Stimulated activated naive CD8-positive, alpha-beta T cell treated with anti-CD3 and anti-CD28 coated beads, Interleukin-15, amount 100 ng/mL, for 72 hours (primary cell): ENCODE measurements around the gene RAPGEF2.
A peak's percentile ranks its signal among the peaks of the same experiment; 100 is the strongest.
"Not testable (repeated sequence)": the region's sequence is repeated elsewhere in the genome, so short reads cannot be mapped to it uniquely, and the experiment has no call there.

ENCODE experiments used
- ATAC-seq: fragments of 150-1000 bp; cut with Tn5 transposase; 2 replicates; pipeline ENCODE4 v1.10.0; 2021; ENCODE audit warnings: mild to moderate bottlenecking, moderate library complexity
- DNase-seq, 2 donors: peaks; one replicate each; pipeline ENCODE4 v3.0.0; 2021 to 2022
- H3K27ac Mint-ChIP-seq, 2 donors: one replicate each; pipeline ENCODE4 v1.8.0; 2022; ENCODE audit warnings: mild to moderate bottlenecking in 2 of 2, mixed read lengths in 2 of 2, moderate library complexity in 2 of 2
- H3K27me3 Mint-ChIP-seq: one replicate; pipeline ENCODE4 v1.8.0; 2022; ENCODE audit warnings: mixed read lengths
- H3K4me1 Mint-ChIP-seq: one replicate; pipeline ENCODE4 v1.8.0; 2022; ENCODE audit warnings: mild to moderate bottlenecking, mixed read lengths
- H3K4me3 Mint-ChIP-seq, 2 donors: one replicate each; pipeline ENCODE4 v1.8.0; 2022; ENCODE audit warnings: mild to moderate bottlenecking in 2 of 2, mixed read lengths in 2 of 2, moderate library complexity in 1 of 2
- H3K9me3 Mint-ChIP-seq, 2 donors: one replicate each; pipeline ENCODE4 v1.8.0; 2022; ENCODE audit warnings: mixed read lengths in 2 of 2

Gene RAPGEF2

GRCh38 chr4:159111416-159111815 lies 8.5 kb downstream of the RAPGEF2 start:
- peak overlapping the region in 1 of 2 donors; percentile 19 for H3K27ac Mint-ChIP-seq
- DNase-seq (no peak), ATAC-seq (no peak)
- no peak overlapping the region for H3K4me3 Mint-ChIP-seq
- H3K4me1 Mint-ChIP-seq: peaks cover 48% of the 10 kb centered on the region
- H3K9me3 Mint-ChIP-seq: no peaks in the 10 kb centered on the region
- H3K27me3 Mint-ChIP-seq: no peaks in the 10 kb centered on the region

- DNase-seq, ATAC-seq, H3K27me3 Mint-ChIP-seq, H3K4me3 Mint-ChIP-seq, H3K27ac Mint-ChIP-seq, H3K9me3 Mint-ChIP-seq: not testable (repeated sequence)
- peaks cover 49% of the 10 kb centered on the region for H3K4me1 Mint-ChIP-seq
Observed at GRCh38 chr4:159113366-159113765, 10.5 kb downstream of the RAPGEF2 start.

- H3K4me1 Mint-ChIP-seq: peaks cover 32% of the 10 kb centered on the region
- H3K27ac Mint-ChIP-seq, H3K9me3 Mint-ChIP-seq, H3K27me3 Mint-ChIP-seq, ATAC-seq, H3K4me3 Mint-ChIP-seq, DNase-seq: not testable (repeated sequence)
Observed at GRCh38 chr4:159116098-159116497, 13.2 kb downstream of the RAPGEF2 start.

- H3K4me1 Mint-ChIP-seq: peaks cover 29% of the 10 kb centered on the region
- not testable (repeated sequence) for H3K4me3 Mint-ChIP-seq, H3K9me3 Mint-ChIP-seq, H3K27ac Mint-ChIP-seq, H3K27me3 Mint-ChIP-seq, DNase-seq, ATAC-seq
Observed at GRCh38 chr4:159116693-159117092, 13.8 kb downstream of the RAPGEF2 start.

- Mint-ChIP-seq H3K27ac (no peak overlapping the region), H3K4me3 (no peak overlapping the region), H3K27me3 (no peaks in the 10 kb centered on the region), H3K4me1 (peaks cover 29% of the 10 kb centered on the region), H3K9me3 (no peaks in the 10 kb centered on the region)
- no peak for ATAC-seq
- no peak for DNase-seq
Observed at GRCh38 chr4:159117564-159117963, 14.7 kb downstream of the RAPGEF2 start.

- ATAC-seq: no peak
- H3K27ac Mint-ChIP-seq: no peak overlapping the region
Observed at GRCh38 chr4:159117968-159118367, 15.1 kb downstream of the RAPGEF2 start.

GRCh38 chr4:159121371-159121770 lies 18.5 kb downstream of the RAPGEF2 start:
- Mint-ChIP-seq H3K27me3 (no peaks in the 10 kb centered on the region), H3K4me1 (peaks cover 31% of the 10 kb centered on the region), H3K27ac (no peak overlapping the region), H3K4me3 (no peak overlapping the region), H3K9me3 (no peaks in the 10 kb centered on the region)
- no peak for DNase-seq
- no peak for ATAC-seq

More at GRCh38 chr4:159117968-159118367, 15.1 kb downstream of the RAPGEF2 start:
- Mint-ChIP-seq H3K9me3 (no peaks in the 10 kb centered on the region), H3K4me1 (peaks cover 29% of the 10 kb centered on the region), H3K4me3 (no peak overlapping the region), H3K27me3 (no peaks in the 10 kb centered on the region)
- DNase-seq: no peak

GRCh38 chr4:159126716-159127115 lies 23.8 kb downstream of the RAPGEF2 start:
- no peak overlapping the region for H3K4me3 Mint-ChIP-seq
- H3K27ac Mint-ChIP-seq: peak overlapping the region in 1 of 2 donors; percentile 47
- ATAC-seq: no peak
- no peak for DNase-seq
- no peaks in the 10 kb centered on the region for H3K9me3 Mint-ChIP-seq
- peaks cover 26% of the 10 kb centered on the region for H3K4me1 Mint-ChIP-seq
- no peaks in the 10 kb centered on the region for H3K27me3 Mint-ChIP-seq

GRCh38 chr4:159127745-159128518 lies 25.1 kb downstream of the RAPGEF2 start:
- Mint-ChIP-seq H3K9me3 (no peaks in the 10 kb centered on the region), H3K27me3 (no peaks in the 10 kb centered on the region), H3K27ac (no peak overlapping the region), H3K4me3 (no peak overlapping the region), H3K4me1 (peaks cover 26% of the 10 kb centered on the region)
- DNase-seq (no peak), ATAC-seq (no peak)

- Mint-ChIP-seq H3K4me3 (no peak overlapping the region), H3K9me3 (no peaks in the 10 kb centered on the region), H3K27ac (peak overlapping the region in 1 of 2 donors; percentile 42), H3K4me1 (peaks cover 26% of the 10 kb centered on the region), H3K27me3 (no peaks in the 10 kb centered on the region)
- ATAC-seq: no peak
- DNase-seq: no peak
Observed at GRCh38 chr4:159129814-159130550, 27.1 kb downstream of the RAPGEF2 start.

- ATAC-seq: no peak
- no peak overlapping the region for H3K27ac Mint-ChIP-seq
Observed at GRCh38 chr4:159131564-159131963, 28.7 kb downstream of the RAPGEF2 start.

GRCh38 chr4:159134429-159134828 lies 31.6 kb downstream of the RAPGEF2 start:
- no peaks in the 10 kb centered on the region for H3K27me3 Mint-ChIP-seq
- no peaks in the 10 kb centered on the region for H3K9me3 Mint-ChIP-seq
- H3K4me3 Mint-ChIP-seq: no peak overlapping the region
- ATAC-seq (no peak), DNase-seq (no peak)
- H3K27ac Mint-ChIP-seq: no peak overlapping the region
- peaks cover 29% of the 10 kb centered on the region for H3K4me1 Mint-ChIP-seq

More at GRCh38 chr4:159131564-159131963, 28.7 kb downstream of the RAPGEF2 start:
- no peak for DNase-seq
- Mint-ChIP-seq H3K4me3 (no peak overlapping the region), H3K9me3 (no peaks in the 10 kb centered on the region), H3K4me1 (peaks cover 18% of the 10 kb centered on the region), H3K27me3 (no peaks in the 10 kb centered on the region)

GRCh38 chr4:159137176-159137575 lies 34.3 kb downstream of the RAPGEF2 start:
- Mint-ChIP-seq H3K4me3 (no peak overlapping the region), H3K27ac (no peak overlapping the region), H3K27me3 (no peaks in the 10 kb centered on the region), H3K9me3 (no peaks in the 10 kb centered on the region), H3K4me1 (peaks cover 24% of the 10 kb centered on the region)
- ATAC-seq (no peak), DNase-seq (no peak)

- no peaks in the 10 kb centered on the region for H3K27me3 Mint-ChIP-seq
- no peaks in the 10 kb centered on the region for H3K9me3 Mint-ChIP-seq
- DNase-seq (no peak), ATAC-seq (no peak)
- no peak overlapping the region for H3K27ac Mint-ChIP-seq
- no peak overlapping the region for H3K4me3 Mint-ChIP-seq
- peaks cover 24% of the 10 kb centered on the region for H3K4me1 Mint-ChIP-seq
Observed at GRCh38 chr4:159138436-159138835, 35.6 kb downstream of the RAPGEF2 start.

GRCh38 chr4:159141193-159141592 lies 38.3 kb downstream of the RAPGEF2 start:
- H3K27ac Mint-ChIP-seq: no peak overlapping the region
- no peaks in the 10 kb centered on the region for H3K27me3 Mint-ChIP-seq
- peaks cover 26% of the 10 kb centered on the region for H3K4me1 Mint-ChIP-seq
- DNase-seq (no peak), ATAC-seq (no peak)
- H3K9me3 Mint-ChIP-seq: no peaks in the 10 kb centered on the region
- no peak overlapping the region for H3K4me3 Mint-ChIP-seq

GRCh38 chr4:159142241-159142640 lies 39.4 kb downstream of the RAPGEF2 start:
- H3K27ac Mint-ChIP-seq: no peak overlapping the region
- DNase-seq (no peak), ATAC-seq (no peak)
- H3K4me1 Mint-ChIP-seq: peaks cover 19% of the 10 kb centered on the region
- no peaks in the 10 kb centered on the region for H3K9me3 Mint-ChIP-seq
- H3K4me3 Mint-ChIP-seq: no peak overlapping the region
- H3K27me3 Mint-ChIP-seq: no peaks in the 10 kb centered on the region
